Trophoblast cell (in vitro differentiated cells and primary cell): ENCODE results near the gene TPMT.

Experiments used
- DNase-seq, 2 donors: peaks; one replicate each; pipeline ENCODE4 v3.0.0-alpha.2; 2016
- H2AFZ ChIP-seq: 2 replicates; pipeline ENCODE4 v1.6.1; 2013; ENCODE audit warnings: low read length, moderate library complexity, mild to moderate bottlenecking; ENCODE audit not compliant: insufficient read depth, poor library complexity
- H2AK5ac ChIP-seq: 2 replicates; pipeline ENCODE4 v1.6.1; 2013; ENCODE audit warnings: mild to moderate bottlenecking, low read length
- H2BK120ac ChIP-seq: 2 replicates; pipeline ENCODE4 v1.6.1; 2013; ENCODE audit warnings: low read length, mild to moderate bottlenecking, moderate library complexity; ENCODE audit not compliant: insufficient read depth, poor library complexity
- H2BK12ac ChIP-seq: 2 replicates; pipeline ENCODE4 v1.6.1; 2013; ENCODE audit warnings: mild to moderate bottlenecking, low read length, moderate library complexity
- H2BK5ac ChIP-seq: 2 replicates; pipeline ENCODE4 v1.6.1; 2013; ENCODE audit warnings: low read length, low read depth, moderate library complexity, mild to moderate bottlenecking; ENCODE audit not compliant: poor library complexity
- H3K14ac ChIP-seq: 2 replicates; pipeline ENCODE4 v1.6.1; 2013; ENCODE audit warnings: mild to moderate bottlenecking, low read length
- H3K18ac ChIP-seq: 2 replicates; pipeline ENCODE4 v1.6.1; 2013; ENCODE audit warnings: mild to moderate bottlenecking, low read length
- H3K23ac ChIP-seq: 2 replicates; pipeline ENCODE4 v1.6.1; 2013; ENCODE audit warnings: low read length
- H3K27ac ChIP-seq: 2 replicates; pipeline ENCODE4 v1.5.1; 2013; ENCODE audit warnings: low read depth, mild to moderate bottlenecking, inconsistent platforms, low read length, moderate library complexity
- H3K27me3 ChIP-seq: 2 replicates; pipeline ENCODE4 v1.6.1; 2013; ENCODE audit warnings: inconsistent platforms, mild to moderate bottlenecking, low read length, moderate library complexity; ENCODE audit not compliant: insufficient read depth
- H3K36me3 ChIP-seq, 2 experiments: 1 replicate in 1 of 2; 2 replicates in 1 of 2; pipeline ENCODE4 v1.6.1; 2013; ENCODE audit warnings: low read length in 2 of 2, mild to moderate bottlenecking in 2 of 2, moderate library complexity in 1 of 2; ENCODE audit not compliant: insufficient read depth in 2 of 2, control insufficient read depth in 1 of 2
- H3K4ac ChIP-seq: 2 replicates; pipeline ENCODE4 v1.6.1; 2013; ENCODE audit warnings: low read depth, mild to moderate bottlenecking, low read length, moderate library complexity
- H3K4me1 ChIP-seq, 2 experiments: 1 replicate in 1 of 2; 2 replicates in 1 of 2; pipeline ENCODE4 v1.6.1; 2013; ENCODE audit warnings: low read length in 2 of 2, mild to moderate bottlenecking in 2 of 2, moderate library complexity in 1 of 2; ENCODE audit not compliant: insufficient read depth in 2 of 2, control insufficient read depth in 1 of 2
- H3K4me2 ChIP-seq: 2 replicates; pipeline ENCODE4 v1.6.1; 2013; ENCODE audit warnings: inconsistent platforms, mild to moderate bottlenecking, low read length, moderate library complexity
- H3K4me3 ChIP-seq: 2 replicates; pipeline ENCODE4 v1.5.1; 2013; ENCODE audit warnings: mild to moderate bottlenecking, low read depth, low read length, inconsistent platforms
- H3K79me1 ChIP-seq: one replicate; pipeline ENCODE4 v1.6.1; 2013; ENCODE audit warnings: low read length
- H3K79me2 ChIP-seq: 2 replicates; pipeline ENCODE4 v1.6.1; 2013; ENCODE audit warnings: low read length, mild to moderate bottlenecking; ENCODE audit not compliant: control insufficient read depth, insufficient read depth, poor library complexity
- H3K9ac ChIP-seq: 2 replicates; pipeline ENCODE4 v1.6.1; 2013; ENCODE audit warnings: mild to moderate bottlenecking, low read length
- H3K9me3 ChIP-seq: 2 replicates; pipeline ENCODE4 v1.6.1; 2013; ENCODE audit warnings: low read depth, mild to moderate bottlenecking, control low read depth, inconsistent platforms, low read length; ENCODE audit not compliant: insufficient read depth
- H4K12ac ChIP-seq: 2 replicates; pipeline ENCODE4 v1.6.1; 2013; ENCODE audit warnings: low read depth, mild to moderate bottlenecking, low read length, moderate library complexity
- H4K8ac ChIP-seq: 2 replicates; pipeline ENCODE4 v1.6.1; 2013; ENCODE audit warnings: low read depth, mild to moderate bottlenecking, low read length, moderate library complexity
- H4K91ac ChIP-seq: one replicate; pipeline ENCODE4 v1.6.1; 2013; ENCODE audit warnings: low read depth, mild to moderate bottlenecking, low read length, moderate library complexity
- WGBS: extraction: QIAGEN DNeasy Blood & Tissue Kit; methylation state at CpG from one replicate; pipeline ENCODE4 v1.1.7; 2013; ENCODE audit warnings: missing lambda C conversion rate; ENCODE audit not compliant: insufficient read length, insufficient coverage; ENCODE audit errors: extremely low coverage; 5-methylcytosine and 5-hydroxymethylcytosine counted together

TPMT gene

DNA sequence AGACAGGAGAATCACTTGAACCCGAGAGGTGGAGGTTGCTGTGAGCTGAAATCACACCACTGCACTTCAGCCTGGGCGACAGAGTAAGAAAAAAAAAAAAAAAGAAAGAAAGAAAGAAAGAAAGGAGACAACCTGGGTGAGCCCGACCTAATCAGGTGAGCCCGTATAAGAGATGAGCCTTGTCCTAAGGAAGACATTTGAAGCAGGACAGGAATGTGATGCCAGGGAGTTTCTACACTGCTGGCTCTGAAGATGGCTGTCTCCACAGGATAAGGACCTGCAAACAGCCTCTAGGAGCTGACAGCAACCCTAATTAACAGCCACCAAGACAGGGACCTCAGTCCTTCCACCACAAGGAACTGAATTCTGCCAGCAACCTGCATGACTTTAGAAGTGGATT, 74.3 kb downstream of the TPMT start:
- Histone ChIP-seq H3K4me2 (no peak overlapping the region), H3K36me3 (no peaks in the 10 kb centered on the region), H2AFZ (no peak overlapping the region), H4K91ac (no peak overlapping the region), H3K27ac (no peak overlapping the region), H3K4ac (no peak overlapping the region), H3K14ac (no peak overlapping the region), H2BK5ac (no peak overlapping the region), H3K27me3 (no peaks in the 10 kb centered on the region), H4K12ac (no peak overlapping the region), H3K18ac (no peak overlapping the region), H3K9ac (no peak overlapping the region), H2AK5ac (no peak overlapping the region), H3K9me3 (no peaks in the 10 kb centered on the region), H4K8ac (no peak overlapping the region), H3K79me2 (no peaks in the 10 kb centered on the region), H2BK12ac (no peak overlapping the region), H3K4me3 (no peak overlapping the region), H2BK120ac (no peak overlapping the region), H3K4me1 (no peaks in the 10 kb centered on the region), H3K23ac (no peak overlapping the region), H3K79me1 (no peaks in the 10 kb centered on the region)
- DNase-seq: peak; percentile 36 to 76
- no CpG with 5 or more reads among the region's 4 CpGs for WGBS

DNA sequence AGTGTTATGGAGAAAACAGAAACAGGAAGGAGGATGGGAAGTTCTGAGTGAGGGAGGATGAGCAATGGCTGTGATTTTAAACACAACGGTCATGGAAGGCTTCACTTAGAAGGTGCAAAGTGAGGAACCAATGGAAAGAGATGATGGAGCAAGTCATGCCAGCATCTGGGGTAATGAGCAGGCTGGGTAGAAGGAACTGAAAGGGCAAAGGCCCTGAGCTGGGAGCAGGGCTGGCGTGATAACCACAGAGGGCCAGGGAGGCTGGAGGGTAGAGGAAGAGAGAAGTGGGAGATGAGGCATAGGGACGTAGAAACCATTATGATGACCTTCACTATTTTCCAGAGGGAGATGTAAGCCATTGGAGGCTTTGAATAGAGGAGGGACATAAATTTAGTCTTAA, 76.0 kb downstream of the TPMT start:
- no peak for DNase-seq
- no peak overlapping the region for H2BK120ac ChIP-seq
- no peak overlapping the region for H3K18ac ChIP-seq
- H2BK5ac ChIP-seq: no peak overlapping the region
- no peak overlapping the region for H3K9ac ChIP-seq
- H2AFZ ChIP-seq: no peak overlapping the region
- no peaks in the 10 kb centered on the region for H3K36me3 ChIP-seq
- H3K9me3 ChIP-seq: no peaks in the 10 kb centered on the region
- no peaks in the 10 kb centered on the region for H3K79me1 ChIP-seq
- H3K27me3 ChIP-seq: no peaks in the 10 kb centered on the region
- no peak overlapping the region for H3K27ac ChIP-seq
- H3K4me2 ChIP-seq: no peak overlapping the region
- no peak overlapping the region for H4K91ac ChIP-seq
- WGBS: no CpG with 5 or more reads among the region's 3 CpGs
- no peaks in the 10 kb centered on the region for H3K4me1 ChIP-seq
- H2BK12ac ChIP-seq: no peak overlapping the region
- H4K8ac ChIP-seq: no peak overlapping the region
- H3K14ac ChIP-seq: no peak overlapping the region
- no peak overlapping the region for H3K23ac ChIP-seq
- no peak overlapping the region for H4K12ac ChIP-seq
- H2AK5ac ChIP-seq: no peak overlapping the region
- H3K79me2 ChIP-seq: no peaks in the 10 kb centered on the region
- no peak overlapping the region for H3K4ac ChIP-seq
- no peak overlapping the region for H3K4me3 ChIP-seq
